Hepatocyte (in vitro differentiated cells): ENCODE measurements around the gene LMF2. TPM values are rescaled to one million over a fixed set of nuclear protein-coding genes. Genes with fewer than 3 reads are reported as not detected.

ENCODE experiments used
- DNase-seq: peaks from one replicate; pipeline ENCODE4 v3.0.0-alpha.2; 2016; ENCODE audit warnings: low spot score
- H2AFZ ChIP-seq: fragments of 200-600 bp; sonication (generic); 2 replicates; pipeline ENCODE4 v1.6.0; 2016; ENCODE audit warnings: antibody characterized with exemption, mild to moderate bottlenecking
- H3K27ac ChIP-seq: fragments of 200-600 bp; sonication (generic); 2 replicates; pipeline ENCODE4 v1.5.1; 2016; ENCODE audit warnings: mild to moderate bottlenecking
- H3K27me3 ChIP-seq: fragments of 200-600 bp; sonication (generic); 2 replicates; pipeline ENCODE4 v1.6.1; 2016
- H3K36me3 ChIP-seq: fragments of 200-600 bp; sonication (generic); replicated peaks from 2 replicates; pipeline ENCODE4 v1.5.1; 2016; ENCODE audit warnings: low read depth; ENCODE audit not compliant: insufficient read depth
- H3K4me1 ChIP-seq: fragments of 200-600 bp; sonication (generic); 2 replicates; pipeline ENCODE4 v1.5.1; 2016; ENCODE audit warnings: mild to moderate bottlenecking, moderate library complexity; ENCODE audit not compliant: insufficient read depth
- H3K4me2 ChIP-seq: fragments of 200-600 bp; sonication (generic); 2 replicates; pipeline ENCODE4 v1.6.0; 2016
- H3K4me3 ChIP-seq: fragments of 200-600 bp; sonication (generic); 2 replicates; pipeline ENCODE4 v1.5.1; 2016; ENCODE audit warnings: mild to moderate bottlenecking
- H3K79me2 ChIP-seq: fragments of 200-600 bp; sonication (generic); 2 replicates; pipeline ENCODE4 v1.6.0; 2017; ENCODE audit warnings: mild to moderate bottlenecking
- H3K9me2 ChIP-seq: fragments of 200-600 bp; sonication (generic); replicated peaks from 2 replicates; pipeline ENCODE4 v1.6.0; 2017; ENCODE audit warnings: mild to moderate bottlenecking; ENCODE audit not compliant: insufficient read depth
- H3K9me3 ChIP-seq: fragments of 200-600 bp; sonication (generic); 2 replicates; pipeline ENCODE4 v1.5.1; 2016; ENCODE audit warnings: low read depth, mild to moderate bottlenecking
- H4K20me1 ChIP-seq: fragments of 200-600 bp; sonication (generic); 2 replicates; pipeline ENCODE4 v1.6.0; 2016; ENCODE audit warnings: mild to moderate bottlenecking; ENCODE audit not compliant: insufficient read depth, poor library complexity, severe bottlenecking
- CTCF ChIP-seq: fragments of 200-600 bp; sonication (generic); IDR thresholded peaks from 2 replicates; pipeline ENCODE4 v1.5.1; 2016; ENCODE audit warnings: antibody characterized with exemption, mild to moderate bottlenecking; ENCODE audit not compliant: poor library complexity
- EZH2 ChIP-seq: fragments of 200-600 bp; sonication (generic); IDR thresholded peaks from 2 replicates; pipeline ENCODE4 v1.6.1; 2016; ENCODE audit warnings: antibody characterized with exemption, mild to moderate bottlenecking, borderline replicate concordance
- EZH2phosphoT487 ChIP-seq: fragments of 200-600 bp; sonication (generic); IDR thresholded peaks from one replicate; pipeline ENCODE4 v1.6.1; 2018; ENCODE audit warnings: antibody characterized with exemption, mild to moderate bottlenecking, low read depth, moderate library complexity; ENCODE audit not compliant: unreplicated experiment, severe bottlenecking
- WGBS: methylation state at CpG from one replicate; pipeline ENCODE4 v1.1.6; 2016; ENCODE audit warnings: low lambda C conversion rate; ENCODE audit errors: missing lambda C conversion rate; 5-methylcytosine and 5-hydroxymethylcytosine counted together
- polyA plus RNA-seq: library from polyadenylated mRNA; unstranded; fragments of >200 nt; fragmentation: Nextera tagmentation; extraction: Ambion mirVana; gene quantifications from 2 replicates; pipeline ENCODE4 v1.2.1, GENCODE V29; 2016
- total RNA-seq: library from RNA; depleted of rRNA; stranded (reverse); fragments of >200 nt; gene quantifications from 2 replicates; pipeline ENCODE4 v1.2.3, GENCODE V29; 2014

Gene LMF2
- total and polyA plus RNA-seq, 2 experiments from 2014 or later, result 32.8 to 97.6 TPM

- Histone ChIP-seq H3K9me2 (no peaks in the 10 kb centered on the region), H3K79me2 (peaks cover 46% of the 10 kb centered on the region), H3K4me3 (peak within 1 kb of the TSS; percentile 53), H3K27me3 (peaks cover 10% of the 10 kb centered on the region), H3K4me1 (peaks cover 34% of the 10 kb centered on the region), H3K9me3 (no peaks in the 10 kb centered on the region), H2AFZ (peak within 1 kb of the TSS; percentile 71), H4K20me1 (peaks cover 45% of the 10 kb centered on the region), H3K36me3 (no peaks in the 10 kb centered on the region), H3K27ac (peak within 1 kb of the TSS; percentile 85), H3K4me2 (peak within 1 kb of the TSS; percentile 89)
- WGBS, result 8% methylated on average over 30 of the region's 97 CpGs
- TF ChIP-seq CTCF (no peak), EZH2 (no peak), EZH2phosphoT487 (no peak)
- DNase-seq, result peak; percentile 97
Measured at GRCh38 chr22:50474710-50475651, 32.5 kb downstream of the LMF2 start, which contains the start of gene SBF1. Gene SBF1 (minus strand): TSS chr22:50475035. CDS start chr22:50474840, 195 bp downstream.

- no peaks in the 10 kb centered on the region for H3K9me2 ChIP-seq
- no peaks in the 10 kb centered on the region for H3K9me3 ChIP-seq
- H3K27ac ChIP-seq, result peak overlapping the region; percentile 85
- peaks cover 1% of the 10 kb centered on the region for H3K27me3 ChIP-seq
- peaks cover 54% of the 10 kb centered on the region for H4K20me1 ChIP-seq
- TF ChIP-seq EZH2, result no peak
- no peak for TF ChIP-seq EZH2phosphoT487
- no peak for TF ChIP-seq CTCF
- H3K79me2 ChIP-seq, result peaks cover 56% of the 10 kb centered on the region
- WGBS, result 22% methylated on average over 21 of the region's 62 CpGs
- peaks cover 42% of the 10 kb centered on the region for H3K4me1 ChIP-seq
- peak overlapping the region; percentile 83 for H3K4me2 ChIP-seq
- no peak overlapping the region for H2AFZ ChIP-seq
- peak; percentile 75 for DNase-seq
- no peaks in the 10 kb centered on the region for H3K36me3 ChIP-seq
- H3K4me3 ChIP-seq, result peak overlapping the region; percentile 44
Measured at GRCh38 chr22:50473855-50474671, 33.4 kb downstream of the LMF2 start.

DNA sequence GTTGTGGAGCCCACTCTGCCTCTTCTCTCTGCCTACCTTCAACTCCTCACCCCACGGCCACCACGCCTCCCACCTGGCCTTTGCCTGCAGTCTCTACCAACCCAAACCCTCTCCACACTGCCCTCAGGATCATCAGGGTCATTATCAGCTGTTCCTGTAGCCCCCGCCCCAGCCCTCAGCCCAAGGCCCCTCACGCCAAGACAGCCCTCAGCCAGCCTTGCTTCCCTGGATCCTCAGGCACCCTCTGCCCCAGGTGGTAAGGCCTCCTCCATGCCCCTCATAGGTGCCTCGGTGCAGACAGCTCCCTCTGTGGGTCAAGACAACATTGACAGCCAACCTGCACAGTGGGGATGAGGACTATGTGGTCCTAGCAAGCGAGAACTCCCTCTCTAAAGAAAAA is 34.4 kb downstream of the LMF2 start:
- Histone ChIP-seq H3K4me1 (peaks cover 42% of the 10 kb centered on the region), H4K20me1 (peaks cover 64% of the 10 kb centered on the region), H3K27me3 (no peaks in the 10 kb centered on the region), H3K9me3 (no peaks in the 10 kb centered on the region), H3K9me2 (no peaks in the 10 kb centered on the region), H3K79me2 (peaks cover 63% of the 10 kb centered on the region), H3K4me3 (no peak overlapping the region), H3K27ac (no peak overlapping the region), H2AFZ (no peak overlapping the region), H3K4me2 (peak overlapping the region; percentile 83), H3K36me3 (no peaks in the 10 kb centered on the region)
- DNase-seq, result no peak
- 80% methylated on average over 6 of the region's 6 CpGs for WGBS
- TF ChIP-seq EZH2phosphoT487, result no peak
- TF ChIP-seq CTCF, result peak; percentile 21
